HG02678 (cell line): ENCODE results near the gene DLGAP4.

ENCODE experiments used
- ATAC-seq: cut with Tn5 transposase; IDR thresholded peaks from one replicate; pipeline ENCODE4 v1.9.1; 2021; ENCODE audit warnings: mild to moderate bottlenecking, moderate library complexity; ENCODE audit not compliant: unreplicated experiment

The DLGAP4 gene

DNA sequence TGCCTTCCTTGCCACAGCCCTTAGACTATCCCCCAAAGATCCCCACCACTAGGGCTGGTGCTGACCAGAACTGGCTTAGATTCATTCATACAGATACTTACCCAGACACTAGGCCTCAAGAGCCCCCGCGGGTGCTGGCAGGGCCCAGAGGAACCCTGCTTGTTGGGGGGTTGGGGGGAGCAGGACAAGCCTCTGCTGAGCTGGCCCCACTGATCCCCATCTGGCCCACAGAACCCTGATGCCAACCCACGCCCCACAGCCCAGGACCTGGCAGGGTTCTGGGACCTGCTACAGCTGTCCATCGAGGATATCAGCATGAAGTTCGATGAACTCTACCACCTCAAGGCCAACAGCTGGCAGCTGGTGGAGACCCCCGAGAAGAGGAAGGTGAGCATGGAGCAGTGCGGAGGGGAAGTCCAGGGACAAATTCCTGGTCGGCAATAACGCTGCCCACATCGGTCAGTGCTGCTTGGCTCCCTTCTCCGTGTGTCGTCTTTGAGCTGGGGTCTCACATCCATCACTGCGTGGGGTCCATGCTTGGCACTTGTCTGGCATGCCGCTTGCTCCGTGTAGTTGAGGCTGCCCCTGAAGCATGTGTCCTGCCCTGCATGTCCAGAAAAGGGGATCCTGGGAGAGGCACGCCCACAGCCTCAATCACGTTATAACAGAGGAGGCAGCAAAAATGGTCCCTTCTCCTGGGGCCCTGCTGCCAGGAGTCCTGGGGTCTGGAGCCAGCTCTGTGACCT is 219.7 kb downstream of the DLGAP4 start:
- no peak for ATAC-seq

DNA sequence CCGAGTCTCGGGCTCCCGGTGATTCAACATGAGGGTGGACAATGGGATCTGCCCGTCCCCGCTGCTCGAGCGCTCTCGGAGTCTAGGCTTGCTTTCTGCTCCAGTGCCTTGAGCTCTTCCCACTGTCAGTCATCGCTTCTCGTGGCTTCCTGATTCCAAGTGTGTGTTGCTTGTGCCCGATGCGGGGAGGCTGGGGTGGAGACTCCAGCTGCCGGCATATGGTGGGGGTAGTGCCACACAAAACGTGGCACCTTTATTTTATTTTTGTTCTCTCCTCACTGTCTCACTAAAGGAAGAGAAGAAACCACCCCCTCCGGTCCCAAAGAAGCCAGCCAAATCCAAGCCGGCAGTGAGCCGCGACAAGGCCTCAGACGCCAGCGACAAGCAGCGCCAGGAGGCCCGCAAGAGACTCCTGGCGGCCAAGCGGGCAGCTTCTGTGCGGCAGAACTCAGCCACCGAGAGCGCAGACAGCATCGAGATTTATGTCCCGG is 220.4 kb downstream of the DLGAP4 start:
- no peak for ATAC-seq

DNA sequence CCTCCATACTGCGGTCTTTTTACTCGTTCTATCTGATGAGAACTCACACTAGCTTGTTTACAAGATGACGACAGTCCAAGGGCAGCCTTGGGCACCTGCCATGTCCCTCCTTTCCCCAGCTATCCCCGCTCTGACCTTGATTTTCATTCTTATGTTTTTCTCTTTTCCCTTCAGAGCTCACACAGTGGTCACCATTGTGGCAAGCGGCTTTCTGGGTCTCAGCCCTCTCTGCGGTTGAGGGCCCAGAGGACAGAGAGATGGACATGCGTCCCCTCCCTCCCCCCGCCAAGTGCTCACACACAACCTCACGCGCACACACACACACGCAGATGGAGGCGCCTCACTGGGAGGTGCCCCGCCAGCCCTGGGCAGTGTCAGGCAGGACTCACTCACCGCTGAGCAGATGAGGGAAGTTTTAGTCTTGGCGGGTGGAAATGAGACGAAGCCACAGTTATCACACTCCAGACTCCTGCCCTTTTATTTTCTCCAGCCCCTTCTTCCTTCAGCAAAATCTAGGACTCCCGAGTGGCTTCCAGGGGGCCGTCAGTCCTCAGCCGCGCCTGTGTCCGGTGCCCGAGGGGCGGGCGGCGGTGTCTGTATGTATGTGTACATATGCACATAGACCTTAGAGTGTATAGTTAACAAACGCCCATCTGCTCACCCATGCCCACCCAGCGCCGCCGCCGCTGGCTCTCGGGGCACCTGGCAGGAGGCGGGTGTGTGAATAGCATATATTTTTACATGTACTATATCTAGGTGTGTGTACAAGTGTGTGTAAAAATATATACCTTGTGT is 221.4 kb downstream of the DLGAP4 start:
- ATAC-seq = no peak

DNA sequence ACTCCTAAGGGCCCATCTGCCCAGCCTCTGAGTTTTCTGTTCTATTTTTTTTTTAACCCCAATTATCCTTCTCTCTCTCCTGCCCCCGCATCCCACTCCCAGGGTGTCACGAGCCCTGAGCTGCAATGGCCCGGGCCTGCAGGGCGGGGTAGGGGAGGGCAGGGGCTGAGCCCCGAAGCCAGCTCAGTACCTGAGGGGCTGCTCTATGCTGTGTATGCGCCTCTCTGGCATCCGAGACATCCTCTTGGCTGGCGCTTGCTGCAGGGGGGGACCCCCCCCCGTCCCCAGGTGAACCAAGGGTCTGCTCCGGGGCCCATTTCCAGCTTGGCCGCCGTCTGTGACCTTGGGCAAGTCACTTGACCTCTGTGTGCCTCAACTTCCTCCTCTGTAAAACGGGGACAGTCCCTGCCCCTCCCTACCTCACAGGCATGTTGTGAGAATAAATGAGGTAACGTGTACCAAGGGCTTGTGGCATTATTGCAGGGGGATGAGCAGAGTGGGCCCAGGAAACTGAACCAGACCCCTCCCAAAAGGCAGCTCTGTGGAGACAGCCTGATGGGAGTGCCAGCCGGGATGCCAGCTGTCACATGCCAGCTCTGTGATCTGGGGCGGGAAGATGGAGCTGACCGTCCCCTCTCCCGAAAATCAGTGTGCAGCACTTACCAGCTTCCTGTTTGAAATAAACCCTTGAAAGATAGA is 222.2 kb downstream of the DLGAP4 start:
- ATAC-seq = no peak

DNA sequence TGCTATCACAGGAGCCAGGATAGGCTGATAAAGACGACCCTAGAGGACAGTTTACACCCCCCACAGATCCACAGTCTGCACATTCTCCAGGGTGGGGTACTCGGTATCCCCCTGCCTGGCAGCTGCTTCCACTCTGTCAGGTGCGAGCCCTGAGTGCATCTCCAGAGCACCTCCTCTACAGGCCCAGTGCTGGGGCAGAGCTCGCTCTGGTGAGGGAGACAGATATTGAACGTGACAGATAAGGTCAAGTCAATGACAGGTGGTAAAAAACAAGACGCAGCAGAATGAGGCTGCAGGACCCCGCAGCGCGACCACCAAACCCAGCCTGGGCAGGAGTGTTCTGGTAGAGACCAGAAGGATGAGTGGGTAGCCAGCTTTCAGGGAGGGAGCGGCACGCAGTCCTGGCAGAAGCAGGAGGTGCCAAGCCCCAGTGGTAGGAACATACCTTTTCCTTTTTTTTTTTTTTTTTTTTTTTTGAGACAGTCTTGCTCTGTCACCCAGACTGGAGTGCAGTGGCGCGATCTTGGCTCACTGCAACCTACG is 222.8 kb downstream of the DLGAP4 start:
- ATAC-seq = no peak

DNA sequence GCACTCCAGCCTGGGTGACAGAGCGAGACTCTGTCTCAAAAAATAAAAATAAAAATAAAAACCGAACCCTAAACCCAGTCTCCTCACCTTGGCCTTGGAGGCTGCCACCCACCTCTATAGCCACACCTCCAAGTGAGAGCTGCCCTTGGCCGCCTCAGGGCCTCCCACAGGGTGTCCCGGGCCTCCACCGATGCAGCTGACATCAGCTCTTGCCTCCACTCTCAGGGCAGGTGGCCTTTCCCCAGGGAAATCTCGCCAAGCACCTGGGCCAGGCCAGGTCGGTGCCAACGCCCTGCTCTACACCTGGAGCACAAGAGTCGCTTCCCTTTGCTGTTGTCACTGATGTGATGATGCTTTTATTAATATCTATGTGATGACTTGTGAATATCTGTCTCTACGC is 226.2 kb downstream of the DLGAP4 start:
- no peak for ATAC-seq

DNA sequence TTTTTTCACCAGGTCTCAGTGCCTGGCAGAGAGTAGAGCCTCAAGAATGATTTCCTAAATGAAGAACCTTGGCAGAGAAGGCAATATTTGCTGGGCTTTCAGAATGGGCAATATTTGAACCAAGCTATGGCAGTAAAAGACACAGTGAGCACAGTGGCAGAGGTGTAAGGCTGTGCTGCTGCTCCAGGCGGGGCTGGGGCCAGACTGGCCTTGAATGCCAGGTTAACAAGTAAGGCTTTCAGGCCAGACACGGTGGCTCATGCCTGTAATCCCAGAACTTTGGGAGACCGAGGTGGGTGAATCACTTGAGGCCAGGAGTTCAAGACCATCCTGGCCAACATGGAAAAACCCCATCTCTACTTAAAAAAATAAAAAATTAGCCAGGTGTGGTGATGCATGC is 226.7 kb downstream of the DLGAP4 start:
- no peak for ATAC-seq

DNA sequence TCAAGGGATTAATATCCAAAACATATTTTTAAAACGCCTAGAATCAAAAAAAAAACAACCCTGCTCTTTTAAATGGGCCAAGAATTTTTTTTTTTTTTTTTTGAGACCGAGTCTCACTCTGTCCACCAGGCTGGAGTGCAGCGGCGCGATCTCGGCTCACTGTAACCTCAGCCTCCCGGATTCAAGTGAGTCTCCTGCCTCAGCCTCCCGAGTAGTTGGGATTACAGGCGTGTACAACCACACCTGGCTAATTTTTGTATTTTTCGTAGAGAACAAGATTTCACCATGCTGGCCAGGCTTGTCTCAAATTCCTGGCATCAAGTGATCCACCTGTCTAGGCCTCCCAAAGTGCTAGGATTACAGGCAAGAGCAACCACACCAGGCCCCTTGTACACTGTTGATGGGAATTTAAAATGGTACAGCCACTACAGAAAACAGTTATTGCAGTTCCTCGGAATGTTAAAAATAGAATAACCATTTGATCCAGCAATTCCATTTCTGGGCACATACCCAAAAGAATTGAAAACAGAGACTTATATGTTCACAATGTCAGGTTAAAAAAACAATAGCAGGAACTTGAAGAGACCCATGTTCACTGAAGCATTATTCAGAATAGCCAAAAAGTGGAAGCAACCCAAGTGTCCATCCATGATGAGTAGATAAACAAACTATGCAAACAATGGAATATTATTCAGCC is 232.0 kb downstream of the DLGAP4 start:
- no peak for ATAC-seq

DNA sequence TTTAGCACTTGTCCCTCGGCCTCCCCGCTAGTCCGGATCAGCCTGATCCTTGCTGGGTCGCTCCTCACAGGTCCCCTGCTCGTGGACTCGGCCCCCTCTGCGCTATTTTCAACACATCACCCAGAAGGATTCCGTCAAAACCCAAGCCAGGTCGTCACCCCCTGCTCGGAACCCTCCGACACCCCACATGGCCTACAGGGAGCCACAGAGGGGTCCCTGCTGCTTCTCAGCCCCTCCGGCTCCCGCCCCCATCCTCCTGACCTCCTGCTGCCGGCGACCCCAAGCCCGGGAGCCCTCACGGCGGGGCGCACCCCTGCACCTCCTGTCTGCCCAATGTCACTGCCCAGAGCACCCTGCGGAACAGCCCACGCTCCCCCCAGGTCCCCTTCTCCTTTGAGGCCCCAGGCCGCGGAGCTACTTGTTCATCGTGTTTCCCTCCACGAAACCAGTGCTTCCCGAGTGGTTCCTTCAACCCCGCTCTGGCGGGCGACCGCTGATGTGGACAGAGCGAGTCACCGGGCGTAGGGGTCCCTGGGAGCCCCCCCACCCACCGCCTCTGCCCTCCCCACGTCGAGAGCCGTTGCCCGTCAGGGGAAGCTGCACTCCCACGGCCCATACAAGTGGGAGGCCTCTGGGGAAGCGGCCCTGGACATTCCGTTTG is 234.5 kb downstream of the DLGAP4 start:
- no peak for ATAC-seq

DNA sequence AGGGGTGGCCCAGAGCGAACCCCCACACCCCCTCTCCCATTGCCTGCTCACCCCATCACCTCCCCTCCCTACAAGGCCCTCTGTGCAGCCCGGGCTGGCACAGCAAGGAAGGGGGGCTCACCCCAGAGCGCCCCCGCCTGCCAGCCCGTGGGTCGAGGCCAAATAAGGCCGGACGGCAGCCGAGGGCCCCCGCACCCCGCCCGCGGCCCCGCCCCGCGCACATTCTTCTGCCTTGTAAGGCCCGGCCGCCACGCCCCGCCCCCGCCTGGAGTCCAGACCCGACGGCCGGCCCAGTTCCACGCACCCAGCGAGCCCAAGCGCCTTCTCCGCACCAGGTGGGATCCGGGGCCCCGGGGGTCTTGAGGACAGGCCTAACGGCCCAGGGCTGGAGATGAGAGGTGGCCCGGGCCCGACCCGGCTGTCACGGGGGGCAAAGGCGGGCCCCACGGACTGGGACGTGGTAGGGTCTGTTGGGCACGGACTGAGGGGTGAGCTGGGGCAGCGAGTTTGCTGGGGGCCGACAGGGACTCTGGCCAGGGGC is 235.2 kb downstream of the DLGAP4 start, which contains the start of gene MYL9:
MYL9 (plus strand) TSS at position 293 of the 541 bp plus-strand sequence. CDS start 3,366 bp downstream, outside the sequence.
- no peak for ATAC-seq

DNA sequence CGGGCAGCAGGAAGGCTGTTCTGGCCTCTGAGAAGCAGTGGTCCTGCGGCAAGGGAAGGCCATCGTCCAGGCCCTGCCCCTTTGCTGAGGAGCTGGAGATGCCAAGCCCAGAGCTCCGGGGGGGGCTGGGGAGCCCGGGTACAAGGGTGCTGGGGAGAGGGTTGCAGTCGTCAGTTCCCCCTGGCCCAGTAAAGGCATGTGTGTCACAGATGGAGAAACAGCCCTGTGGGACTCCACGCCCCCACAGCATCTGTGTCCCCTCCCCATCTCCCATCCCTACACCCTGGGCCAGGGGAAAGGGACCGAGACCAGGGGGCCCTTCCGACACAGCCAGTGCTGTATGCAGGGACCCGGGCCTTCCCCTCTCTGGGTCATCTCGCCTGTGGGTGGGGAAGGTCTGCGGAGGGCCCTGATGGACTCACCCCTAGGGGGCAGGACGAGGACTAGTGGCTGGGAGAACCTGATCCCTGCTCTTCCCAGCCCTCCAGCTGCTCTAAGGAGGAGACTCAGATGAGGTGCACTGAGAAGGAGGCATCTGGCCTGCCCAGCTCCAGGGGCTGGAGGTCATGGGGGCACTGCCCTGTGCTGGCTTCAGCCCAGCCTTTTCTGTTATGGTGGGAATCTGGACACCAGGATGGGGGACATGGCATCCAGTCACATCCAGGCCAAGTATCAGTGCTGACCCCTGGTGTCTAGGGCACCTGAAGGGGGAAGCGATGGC is 235.8 kb downstream of the DLGAP4 start:
- no peak for ATAC-seq

DNA sequence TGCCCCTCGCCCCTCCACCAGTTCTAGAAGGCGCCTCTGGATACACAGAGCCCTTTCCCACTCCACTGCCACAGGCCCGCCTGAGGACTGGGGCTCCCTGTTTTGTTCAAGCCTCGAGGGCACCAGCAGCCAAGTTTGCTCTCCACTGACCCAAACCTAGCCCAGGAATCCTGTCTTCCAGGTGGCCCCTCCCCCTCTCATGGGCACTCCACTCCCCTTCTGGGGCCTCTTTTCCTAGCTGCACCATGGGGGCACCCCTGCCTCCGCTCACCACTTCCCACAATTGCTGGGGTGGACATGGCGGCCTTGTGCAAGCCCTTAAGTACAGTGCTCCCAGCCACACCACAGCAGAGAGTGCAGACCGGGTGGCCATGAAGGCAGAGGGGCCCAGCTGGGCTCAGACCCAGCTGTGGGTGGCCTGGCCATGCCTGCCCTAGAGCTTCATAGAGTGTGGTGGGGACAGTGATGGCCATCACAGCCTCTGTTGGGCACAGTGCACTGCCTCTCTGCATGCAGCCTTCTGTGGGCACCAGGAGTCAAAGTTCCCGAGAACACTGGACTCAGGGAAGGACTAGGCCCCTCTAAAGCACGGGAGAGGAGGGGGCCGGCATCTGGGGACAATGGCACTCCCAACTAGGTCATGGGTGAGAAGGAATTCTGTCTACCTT is 236.5 kb downstream of the DLGAP4 start:
- no peak for ATAC-seq

DNA sequence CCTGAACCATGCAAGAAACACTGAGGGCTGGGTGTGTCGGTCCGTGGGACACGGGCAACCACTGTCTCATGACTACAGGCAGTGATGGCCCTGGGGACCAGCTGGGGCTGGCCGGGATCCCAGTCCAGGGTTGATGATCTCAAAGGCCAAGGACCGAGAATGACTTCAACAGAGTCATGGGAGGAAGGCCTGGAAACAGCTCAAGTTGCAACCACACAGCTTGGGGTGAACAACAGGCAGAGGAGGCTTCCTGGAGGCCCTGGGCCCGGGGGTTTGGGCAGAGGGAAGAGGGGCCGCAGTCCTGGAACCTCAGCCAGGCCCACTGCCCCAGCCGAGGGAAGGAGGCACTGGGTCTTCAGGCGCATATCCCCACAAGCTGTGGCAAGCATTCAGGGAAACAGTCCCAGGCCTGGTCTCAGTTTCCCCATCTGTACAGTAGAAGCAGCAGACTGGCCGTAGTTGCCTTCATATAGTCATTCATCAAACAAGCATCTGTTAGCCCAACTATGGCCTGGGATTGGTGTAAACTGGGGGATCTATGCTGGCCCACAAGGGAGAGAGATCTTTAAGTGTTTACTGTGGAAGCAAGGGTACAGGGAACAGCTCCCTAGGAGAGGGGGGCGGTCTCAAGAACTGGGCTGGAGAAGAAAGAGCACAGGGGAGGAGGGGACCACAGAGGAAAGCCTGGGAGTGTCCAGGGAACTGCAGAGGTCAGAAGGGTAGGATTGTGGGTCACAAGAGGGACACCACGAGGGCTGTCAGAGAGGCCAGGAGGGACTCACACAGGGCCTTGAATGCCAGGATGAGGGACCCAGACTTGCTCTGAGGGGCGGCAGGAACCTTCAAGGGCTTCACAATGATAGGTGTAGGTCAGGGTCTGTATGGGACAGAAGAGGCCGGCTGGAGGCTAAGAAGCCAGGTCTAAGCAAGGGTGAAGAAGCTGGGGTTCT is 237.3 kb downstream of the DLGAP4 start:
- ATAC-seq = no peak

DNA sequence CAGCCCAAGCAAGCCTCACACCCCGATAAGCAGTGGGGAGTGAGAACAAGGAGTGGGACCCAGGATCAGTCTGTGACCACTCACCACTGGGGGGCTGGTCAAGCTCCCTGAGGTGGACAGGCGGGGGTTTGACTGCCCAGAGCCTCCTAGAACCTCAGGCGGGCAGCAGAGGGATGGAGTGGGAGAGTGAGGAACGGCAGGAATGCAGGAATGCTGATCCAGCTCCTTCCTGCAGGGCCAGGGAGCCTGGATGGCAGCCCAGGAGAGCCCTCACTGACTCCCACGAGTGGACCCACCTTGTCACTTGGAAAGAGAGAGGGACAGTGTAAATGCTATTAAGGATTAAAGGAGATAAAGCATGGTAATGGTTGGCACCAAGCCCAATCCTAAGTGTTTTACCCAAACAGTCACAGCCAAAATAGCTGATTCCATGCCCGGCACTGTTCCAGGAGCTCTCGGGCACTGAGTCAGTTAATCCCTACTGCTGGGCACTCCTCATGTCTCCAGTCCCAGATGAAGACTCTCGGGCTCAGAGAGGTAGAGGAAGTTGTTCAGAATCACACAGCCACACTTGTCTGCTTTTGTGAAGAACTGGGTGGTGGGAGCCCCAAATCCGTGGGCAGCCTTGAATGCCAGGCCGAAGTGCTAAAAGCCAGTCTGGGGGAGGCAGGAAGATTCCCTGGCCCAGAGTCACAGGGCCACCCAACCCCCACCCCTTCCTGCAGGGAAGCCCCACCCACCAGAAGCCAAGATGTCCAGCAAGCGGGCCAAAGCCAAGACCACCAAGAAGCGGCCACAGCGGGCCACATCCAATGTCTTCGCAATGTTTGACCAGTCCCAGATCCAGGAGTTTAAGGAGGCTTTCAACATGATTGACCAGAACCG is 238.2 kb downstream of the DLGAP4 start:
- ATAC-seq = no peak

DNA sequence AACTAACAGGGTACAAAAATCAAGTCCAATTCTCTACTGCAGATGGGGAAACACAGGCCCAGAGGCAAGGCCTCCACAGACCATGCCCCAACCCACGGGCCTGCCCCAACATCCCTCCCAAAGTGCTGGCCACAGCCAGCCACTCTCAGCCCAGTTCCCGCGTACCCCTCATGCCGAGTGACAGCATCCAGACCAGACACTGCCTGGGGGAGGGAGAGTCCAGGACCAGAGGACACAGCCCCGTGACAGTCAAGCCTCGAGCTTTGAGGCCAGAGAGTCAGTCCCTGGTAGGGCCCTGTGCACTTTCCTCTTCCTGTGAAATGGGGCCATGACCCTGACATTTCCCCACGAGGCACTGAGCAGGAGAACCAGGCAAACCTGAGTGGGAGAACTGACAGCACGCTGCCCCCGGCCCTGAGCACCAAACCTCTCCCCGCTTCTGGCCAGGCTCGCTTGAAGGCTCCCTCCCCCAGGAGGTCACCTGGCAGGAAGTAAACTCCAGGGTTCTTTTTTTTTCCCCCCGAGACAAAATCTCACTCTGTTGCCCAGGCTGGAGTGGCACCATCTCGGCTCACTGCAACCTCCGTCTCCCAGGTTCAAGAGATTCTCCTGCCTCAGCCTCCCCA is 240.1 kb downstream of the DLGAP4 start:
- no peak for ATAC-seq
